Stimulated activated CD8-positive, alpha-beta memory T cell treated with anti-CD3 and anti-CD28 coated beads, Interleukin-7, amount 100 ng/mL, for 24 hours (primary cell): ENCODE data around the gene SYT1.

Source experiments
- DNase-seq: peaks from one replicate; pipeline ENCODE4 v3.0.0-alpha.2; 2020; ENCODE audit warnings: low read depth

The SYT1 gene

GRCh38 chr12:79223210-79223609 lies 358.6 kb downstream of the SYT1 start:
- no peak for DNase-seq

DNA sequence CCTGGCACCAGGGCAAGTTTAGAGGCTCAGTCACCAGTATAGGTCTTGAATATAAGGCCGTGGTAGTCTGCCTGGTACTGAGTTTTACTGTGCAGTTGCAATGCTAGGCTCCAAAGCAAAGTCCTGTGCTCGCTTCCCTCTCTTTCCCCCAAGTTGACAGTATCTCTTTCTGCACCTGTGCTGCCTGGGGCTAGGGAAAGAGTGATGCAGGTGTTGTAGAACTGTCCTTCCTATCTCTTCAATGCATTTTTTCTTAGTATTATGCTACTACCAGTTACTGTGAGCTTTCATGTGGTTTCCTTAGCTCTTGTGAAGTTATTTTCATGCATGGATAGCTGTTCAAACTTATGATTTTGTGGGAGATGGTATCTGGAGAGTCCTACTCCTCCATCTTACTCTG lies 359.2 kb downstream of the SYT1 start:
- DNase-seq: no peak

DNA sequence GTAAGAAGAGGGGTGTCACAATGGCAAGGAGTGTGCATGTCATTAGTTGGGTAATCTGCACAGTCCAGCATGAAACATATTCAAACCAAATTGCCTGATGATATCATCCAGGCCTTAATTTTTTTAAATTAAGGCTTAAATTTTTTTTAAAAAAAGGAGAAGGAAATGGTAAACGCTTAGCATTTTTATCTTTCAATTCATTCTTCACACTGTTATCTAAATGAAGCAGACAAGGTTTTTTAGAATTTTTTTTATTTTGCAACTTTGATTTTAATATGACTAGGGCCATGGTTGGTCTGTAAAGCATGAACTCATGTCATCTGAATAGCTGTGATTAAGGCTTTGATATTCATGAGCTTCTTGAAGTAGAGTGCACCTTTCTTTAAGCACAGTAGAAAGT lies 362.5 kb downstream of the SYT1 start:
- no peak for DNase-seq

GRCh38 chr12:79227646-79228045 lies 363.1 kb downstream of the SYT1 start:
- no peak for DNase-seq

- no peak for DNase-seq
Measured at GRCh38 chr12:79233341-79233781, 368.8 kb downstream of the SYT1 start.

DNA sequence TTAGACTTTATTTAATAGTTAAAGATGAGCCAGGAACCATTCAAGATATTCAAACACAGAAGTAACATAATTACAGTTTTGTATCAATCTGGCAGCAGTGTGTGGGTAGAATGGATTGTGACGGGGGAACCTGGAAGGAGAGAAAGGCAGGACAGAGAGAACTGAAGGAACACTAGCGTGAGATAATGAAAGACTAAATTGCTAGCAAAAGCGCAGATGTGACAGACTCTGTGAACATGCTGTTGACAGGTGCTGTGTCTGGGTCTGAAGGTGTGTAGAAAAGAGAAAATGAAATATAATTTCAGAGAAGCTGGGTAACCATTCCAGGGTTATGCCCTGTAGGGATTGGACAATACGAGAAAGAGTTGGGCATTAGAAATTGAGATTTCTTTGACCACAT lies 372.3 kb downstream of the SYT1 start:
- DNase-seq: no peak

GRCh38 chr12:79238246-79238645 lies 373.7 kb downstream of the SYT1 start:
- DNase-seq: no peak

DNA sequence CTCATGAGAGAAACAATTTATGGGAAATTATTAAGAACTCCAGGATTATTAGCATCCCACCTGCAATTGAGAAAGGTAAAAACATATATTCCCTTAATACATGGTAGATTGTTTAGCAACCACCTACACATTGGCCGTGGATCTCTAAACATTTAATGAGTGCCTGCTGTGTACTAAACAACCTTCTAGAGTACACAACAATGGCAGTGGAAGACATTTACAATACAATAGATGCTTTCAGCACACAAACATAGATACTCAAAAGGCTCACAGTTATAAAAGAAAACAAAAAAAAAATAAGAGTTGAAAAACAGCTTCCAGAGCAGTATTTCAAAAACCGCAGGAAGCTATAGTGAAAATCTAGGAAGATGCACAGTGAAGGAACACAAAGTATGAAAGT lies 382.9 kb downstream of the SYT1 start:
- DNase-seq: no peak

GRCh38 chr12:79250186-79250585 lies 385.6 kb downstream of the SYT1 start:
- DNase-seq: no peak

DNA sequence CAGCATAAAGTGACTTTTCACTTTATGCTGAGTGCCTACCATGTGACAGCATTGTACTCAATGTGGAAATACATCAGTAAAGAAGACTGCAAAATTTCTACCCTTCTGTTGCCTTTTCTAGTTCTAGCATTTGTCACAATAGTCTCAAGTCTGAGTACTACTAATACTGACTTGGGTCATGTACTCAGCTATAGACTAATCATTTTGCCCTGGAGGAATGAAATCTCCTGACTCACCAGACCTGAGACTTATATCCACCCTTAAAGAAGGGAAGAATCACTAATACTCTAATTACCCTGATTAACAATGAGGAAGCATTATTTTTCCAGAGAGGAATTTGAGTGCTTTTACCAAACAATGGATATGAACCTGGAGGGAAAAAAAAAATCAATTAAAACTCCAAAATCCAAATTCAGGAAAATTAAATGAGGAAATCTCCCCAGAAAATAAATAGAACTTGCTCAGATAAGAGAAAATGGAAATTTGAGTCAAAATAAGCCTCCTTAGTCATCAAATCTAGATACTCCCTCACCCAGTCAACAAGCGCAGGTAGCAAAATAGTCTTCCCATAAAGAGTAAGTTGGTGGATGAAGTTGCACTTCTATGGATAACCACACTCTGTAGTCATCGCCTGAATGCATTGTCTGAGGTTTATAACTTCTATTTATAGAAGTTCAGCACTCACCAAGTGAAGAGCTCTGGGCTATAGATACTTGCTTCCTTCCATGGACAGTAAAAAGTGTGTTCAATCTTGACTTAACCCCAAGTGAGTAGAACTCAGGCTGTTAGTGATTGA lies 386.6 kb downstream of the SYT1 start:
- no peak for DNase-seq

GRCh38 chr12:79252358-79253075 lies 387.9 kb downstream of the SYT1 start:
- no peak for DNase-seq

- no peak for DNase-seq
Measured at GRCh38 chr12:79255288-79255687, 390.7 kb downstream of the SYT1 start.

DNA sequence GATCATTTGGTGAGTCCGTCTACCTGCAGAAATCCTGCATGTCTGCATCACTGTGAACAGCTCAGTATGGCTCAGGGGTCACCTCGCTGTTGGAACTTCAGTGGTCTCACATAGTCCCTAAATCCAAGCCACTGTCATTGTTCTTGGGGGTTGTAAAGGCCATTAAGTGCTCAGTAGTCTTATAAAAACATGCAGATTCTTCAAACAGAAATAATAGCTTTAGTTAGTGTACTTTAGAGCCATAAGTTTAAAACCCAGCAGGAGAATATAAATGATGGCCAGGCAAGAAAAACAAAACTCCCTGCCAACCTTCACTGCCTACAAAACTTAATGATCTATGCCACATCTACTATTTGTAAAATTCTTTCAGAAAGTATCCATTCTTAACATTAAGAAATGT lies 396.3 kb downstream of the SYT1 start:
- DNase-seq: no peak

GRCh38 chr12:79262938-79263337 lies 398.4 kb downstream of the SYT1 start:
- DNase-seq: no peak

DNA sequence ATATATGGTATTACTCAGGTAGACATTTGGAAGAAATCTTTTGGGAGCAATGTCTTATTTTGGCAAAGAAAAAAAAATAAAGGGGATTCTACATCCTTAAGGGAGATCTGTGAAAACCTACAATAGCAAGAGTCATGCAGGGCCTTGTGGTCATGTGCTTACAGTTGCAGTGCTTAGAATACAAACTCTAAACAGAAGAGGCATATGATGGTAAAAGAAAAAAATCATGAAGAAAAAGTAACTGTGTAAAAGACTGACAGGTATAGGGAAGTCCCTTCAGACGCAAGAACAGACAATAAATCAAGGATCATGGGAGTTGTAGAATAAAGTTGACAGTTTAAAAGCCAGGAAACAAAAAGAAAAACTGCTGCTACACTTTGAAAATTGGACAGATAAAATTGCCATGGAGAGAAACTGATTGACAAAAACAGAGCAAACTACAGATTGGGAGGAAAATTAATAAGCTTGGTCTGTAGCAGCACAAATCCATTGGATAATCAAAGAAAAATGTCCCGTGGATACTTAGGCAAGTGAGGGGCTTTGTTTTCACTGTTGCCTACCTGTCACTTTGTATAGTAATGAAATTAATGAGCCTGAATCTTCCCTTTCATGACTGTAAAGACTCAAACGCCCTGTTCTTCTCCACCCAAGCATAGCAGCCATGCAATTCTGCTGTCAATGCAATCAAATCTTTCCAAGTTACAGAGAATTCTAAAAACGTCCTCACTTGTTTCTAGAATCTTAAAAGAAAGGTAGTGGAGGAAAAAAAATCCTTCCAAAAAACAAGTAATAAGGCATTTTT lies 402.0 kb downstream of the SYT1 start:
- no peak for DNase-seq

DNA sequence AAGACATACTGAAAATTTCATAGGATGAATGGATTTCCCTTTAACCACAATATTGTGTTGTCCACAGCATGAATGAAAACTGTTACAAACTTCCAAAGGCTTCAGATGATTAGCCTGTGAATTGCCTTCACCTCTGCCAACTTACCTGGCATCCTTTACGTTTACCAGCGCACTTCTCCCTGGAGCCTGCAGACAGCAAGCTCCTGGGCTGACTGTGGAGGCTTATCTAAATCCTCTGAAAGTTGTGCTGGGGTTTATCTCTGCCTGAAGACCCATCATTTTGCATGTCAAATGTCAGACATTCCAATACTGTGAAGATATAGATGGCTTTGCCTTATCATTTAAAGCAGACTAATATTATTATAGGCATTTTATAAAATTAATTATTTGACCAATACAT lies 403.0 kb downstream of the SYT1 start:
- no peak for DNase-seq

- DNase-seq: no peak
Measured at GRCh38 chr12:79274501-79275064, 410.0 kb downstream of the SYT1 start.

GRCh38 chr12:79275631-79276030 lies 411.1 kb downstream of the SYT1 start:
- DNase-seq: no peak

- DNase-seq: no peak
Measured at GRCh38 chr12:79283364-79283763, 418.8 kb downstream of the SYT1 start.

GRCh38 chr12:79288911-79289310 lies 424.3 kb downstream of the SYT1 start:
- no peak for DNase-seq

DNA sequence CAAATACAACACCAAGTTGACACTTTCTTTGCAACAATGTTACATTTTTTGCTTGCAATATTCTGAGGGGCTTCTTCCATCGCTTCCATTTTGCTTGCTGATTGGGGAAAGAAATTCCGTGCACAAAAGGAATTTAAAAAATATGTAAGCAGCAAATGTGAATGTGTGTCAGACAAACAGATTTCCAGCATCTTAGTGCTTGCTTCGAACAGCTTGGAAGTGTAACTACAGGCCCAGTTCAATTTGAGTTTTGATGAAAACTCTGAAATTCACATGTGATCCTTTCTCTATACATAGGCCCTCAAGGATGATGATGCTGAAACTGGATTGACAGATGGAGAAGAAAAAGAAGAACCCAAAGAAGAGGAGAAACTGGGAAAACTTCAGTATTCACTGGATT lies 427.1 kb downstream of the SYT1 start:
- DNase-seq: no peak

GRCh38 chr12:79294590-79294989 lies 430.0 kb downstream of the SYT1 start:
- no peak for DNase-seq
